NCI-H2107 (cell line): ENCODE measurements around the gene LDB2.

ENCODE experiments used
- DNase-seq: peaks from one replicate; lab custom pipeline; 2025; lab: John Stamatoyannopoulos, UW

Gene LDB2

GRCh38 chr4:16685536-16685935 is 212.9 kb downstream of the LDB2 start:
- no peak for DNase-seq

GRCh38 chr4:16684935-16685334 is 213.5 kb downstream of the LDB2 start:
- no peak for DNase-seq

DNA sequence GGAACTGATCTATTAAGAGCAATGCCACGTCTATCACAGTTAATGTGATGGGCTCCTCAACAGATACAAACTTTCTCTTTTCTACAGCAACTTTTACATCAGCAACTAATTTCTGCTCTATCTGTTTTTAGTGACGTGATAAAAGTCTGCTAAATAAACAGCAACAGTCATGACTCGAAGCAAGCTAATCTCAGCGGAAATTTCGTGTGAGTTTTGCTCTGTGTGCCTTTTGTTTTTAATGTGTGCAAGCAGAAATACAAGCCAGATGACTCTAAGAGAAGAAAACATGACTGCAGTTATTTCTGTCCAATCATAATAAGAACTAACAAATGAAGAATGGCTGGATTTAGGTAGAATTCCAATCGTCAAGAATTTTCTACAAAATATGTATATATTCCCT is 214.3 kb downstream of the LDB2 start:
- DNase-seq = no peak

DNA sequence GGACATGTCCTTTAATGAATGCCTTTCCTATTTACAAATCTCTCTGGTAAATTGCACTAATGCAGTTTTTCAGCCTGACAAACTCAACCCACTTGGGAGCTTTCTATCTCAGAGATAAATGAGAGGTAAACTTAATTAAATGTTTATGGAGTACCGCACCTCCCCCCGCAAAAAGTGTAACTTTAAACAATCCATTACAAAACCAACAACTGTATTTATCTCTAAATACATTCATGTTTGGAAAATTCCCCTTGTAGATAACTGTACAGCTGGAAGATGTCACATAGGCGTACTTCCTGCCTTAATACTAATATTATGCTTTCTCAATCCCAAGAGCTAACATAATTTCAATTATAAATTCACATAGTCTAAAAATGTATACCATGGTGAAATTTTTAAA is 215.5 kb downstream of the LDB2 start:
- no peak for DNase-seq

DNA sequence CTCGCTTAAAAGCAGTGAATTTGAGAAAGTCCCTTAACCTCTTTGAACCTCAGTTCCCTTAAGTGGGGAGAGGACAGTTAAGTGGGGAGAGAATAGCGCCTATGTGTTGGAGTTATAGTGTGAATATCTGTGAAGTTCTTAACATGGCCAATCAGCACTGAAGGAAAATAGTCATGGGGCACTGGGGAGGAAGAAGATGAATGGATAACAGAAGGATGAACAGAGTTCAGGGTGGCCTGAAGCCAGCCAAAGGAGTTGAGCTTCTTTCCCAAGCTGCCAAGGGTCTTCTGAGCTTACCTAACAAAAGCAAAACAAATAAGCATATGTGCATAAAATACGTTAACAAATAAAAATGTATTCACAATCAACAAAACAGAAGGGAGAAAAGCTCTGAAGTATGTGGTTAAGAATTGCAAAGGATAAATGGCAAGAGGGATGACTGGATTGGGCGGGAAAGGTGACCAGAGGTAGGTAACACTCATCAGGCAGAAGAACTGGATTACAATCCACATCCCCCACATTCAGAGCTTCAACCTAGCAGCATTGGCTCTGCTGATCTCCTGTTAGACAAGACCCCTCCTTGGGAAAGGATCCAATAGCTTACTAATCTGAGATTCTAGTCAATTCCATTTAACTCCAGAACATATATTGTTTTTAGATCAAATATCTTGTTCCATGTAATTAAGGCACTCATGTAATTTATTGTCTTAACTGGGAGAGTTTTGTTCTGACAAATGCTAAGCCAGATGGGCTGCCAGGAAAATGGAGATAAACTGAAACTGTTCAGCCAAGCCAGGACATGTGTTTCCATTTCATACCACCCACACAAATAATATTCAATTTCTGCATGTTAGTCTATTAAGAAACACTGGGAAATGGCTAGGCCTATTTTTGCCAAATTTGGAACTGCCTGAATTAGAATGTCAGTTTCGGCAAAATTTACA is 221.2 kb downstream of the LDB2 start:
- no peak for DNase-seq

GRCh38 chr4:16676230-16676770 is 222.1 kb downstream of the LDB2 start:
- no peak for DNase-seq

GRCh38 chr4:16674082-16674481 is 224.4 kb downstream of the LDB2 start:
- DNase-seq = no peak

- DNase-seq = no peak
Measured at GRCh38 chr4:16672421-16672820, 226.0 kb downstream of the LDB2 start.

- DNase-seq = no peak
Measured at GRCh38 chr4:16671741-16672140, 226.7 kb downstream of the LDB2 start.

GRCh38 chr4:16670727-16671126 is 227.7 kb downstream of the LDB2 start:
- DNase-seq = no peak

GRCh38 chr4:16669036-16669435 is 229.4 kb downstream of the LDB2 start:
- DNase-seq = no peak

GRCh38 chr4:16668488-16668887 is 230.0 kb downstream of the LDB2 start:
- DNase-seq = no peak

- DNase-seq = no peak
Measured at GRCh38 chr4:16667464-16667863, 231.0 kb downstream of the LDB2 start.

- no peak for DNase-seq
Measured at GRCh38 chr4:16665942-16666551, 232.4 kb downstream of the LDB2 start.

- DNase-seq = no peak
Measured at GRCh38 chr4:16663732-16664131, 234.7 kb downstream of the LDB2 start.

- no peak for DNase-seq
Measured at GRCh38 chr4:16663307-16663706, 235.1 kb downstream of the LDB2 start.

DNA sequence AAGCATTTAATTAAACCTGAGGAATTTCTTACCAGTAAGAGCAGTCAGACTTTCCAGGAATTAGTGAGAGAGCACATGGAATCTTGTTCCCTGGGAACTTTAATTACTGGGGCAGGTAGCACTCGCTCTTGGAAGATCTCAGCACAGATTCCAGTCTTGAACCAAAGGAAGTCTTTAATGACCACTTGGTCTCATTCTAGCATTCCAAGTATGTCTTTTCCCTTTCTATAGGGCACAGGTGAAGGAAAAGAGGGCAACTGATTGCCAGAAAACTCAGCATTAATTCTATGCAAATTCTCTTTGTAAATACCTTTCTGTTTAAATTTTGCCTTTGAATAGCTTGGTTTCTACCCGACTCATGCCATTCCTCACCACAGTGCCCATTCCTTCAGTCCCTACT is 236.6 kb downstream of the LDB2 start:
- no peak for DNase-seq

- no peak for DNase-seq
Measured at GRCh38 chr4:16660656-16661055, 237.8 kb downstream of the LDB2 start.

GRCh38 chr4:16659694-16660093 is 238.8 kb downstream of the LDB2 start:
- no peak for DNase-seq

DNA sequence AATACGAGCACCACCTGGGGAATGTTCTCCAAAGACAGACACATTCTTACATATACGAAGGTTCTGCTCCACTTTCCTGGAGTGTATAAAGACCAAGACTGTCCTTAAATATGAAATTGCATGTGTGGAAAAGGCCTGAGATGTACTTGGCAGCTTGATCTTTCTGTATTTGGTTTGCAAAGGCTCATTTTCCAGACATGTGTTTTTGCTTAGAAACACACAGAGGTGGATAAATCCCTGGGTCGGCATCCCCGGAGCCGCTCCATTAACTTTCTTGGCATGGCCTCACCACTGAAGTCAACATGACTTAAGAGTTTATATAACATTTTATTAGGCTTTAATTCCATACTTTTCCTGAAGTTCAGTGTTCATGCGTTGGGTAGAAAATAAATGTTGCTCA is 239.4 kb downstream of the LDB2 start:
- DNase-seq = no peak

DNA sequence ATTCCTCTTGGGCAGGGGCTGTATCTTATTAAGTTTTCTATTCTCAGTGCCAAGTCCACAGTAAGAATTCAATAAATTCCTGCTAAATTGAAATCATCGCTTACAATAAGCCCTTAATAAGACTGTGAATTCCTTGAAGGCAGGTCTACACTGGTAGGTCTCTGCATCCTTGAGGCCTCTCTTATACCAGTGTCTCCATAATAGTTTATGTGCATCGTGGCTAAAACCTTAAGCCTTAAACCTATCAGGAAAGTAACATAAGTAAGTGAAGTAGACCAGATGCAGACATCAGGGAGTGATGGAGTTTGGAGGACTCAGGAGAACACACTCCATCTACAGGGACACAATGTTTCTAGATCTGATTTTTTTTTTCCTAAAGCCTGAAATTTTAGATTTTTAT is 240.3 kb downstream of the LDB2 start:
- DNase-seq = no peak

DNA sequence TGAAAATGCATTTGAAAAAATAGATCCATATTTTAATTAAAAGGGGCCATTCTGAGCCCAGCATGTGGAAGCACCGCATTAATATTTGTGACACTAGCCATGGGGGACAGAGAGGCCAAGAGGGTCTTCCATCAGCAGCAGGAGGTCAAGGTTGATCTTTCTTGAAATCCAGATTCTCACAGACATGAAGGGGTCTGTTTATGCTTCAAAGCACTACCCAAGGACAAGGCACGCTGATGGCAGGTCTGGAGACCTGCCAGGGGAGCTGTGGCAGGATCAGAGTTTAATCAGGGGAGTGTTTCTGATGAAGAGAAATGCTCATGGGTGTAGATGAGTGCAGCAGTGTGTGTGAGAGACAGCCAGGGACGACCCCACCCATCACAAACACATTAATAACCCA is 243.3 kb downstream of the LDB2 start:
- DNase-seq = no peak

DNA sequence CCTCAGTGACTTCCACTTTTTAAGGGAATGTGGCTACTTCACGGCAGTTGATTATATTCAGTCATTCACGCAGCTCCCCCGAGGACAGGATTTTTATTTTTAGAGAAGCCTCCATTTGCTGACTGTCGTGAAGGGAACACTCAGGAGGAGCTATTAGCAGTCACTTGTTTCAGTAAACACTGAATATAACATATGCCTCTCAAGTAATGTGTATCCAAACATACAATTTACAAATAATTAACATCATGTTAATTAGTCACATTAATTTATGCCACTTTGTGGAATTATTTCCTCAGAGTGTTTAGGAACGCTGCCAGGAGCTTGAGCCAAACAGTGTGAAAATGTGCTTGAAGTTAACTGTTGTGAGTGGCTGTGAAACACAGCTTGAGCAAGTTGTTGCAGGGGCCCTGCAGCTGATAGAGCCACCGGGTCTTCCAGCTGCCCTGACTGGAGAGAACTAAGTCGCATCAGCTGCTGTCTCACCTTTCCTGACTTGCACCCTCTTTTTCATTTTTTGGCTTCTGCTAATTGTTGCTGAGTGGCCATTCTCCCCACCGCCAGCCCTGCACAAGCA is 245.6 kb downstream of the LDB2 start:
- DNase-seq = no peak
